Vagina (tissue), 2 donors: ENCODE measurements around the gene ARHGAP6. TPM values are rescaled to one million over a fixed set of nuclear protein-coding genes. Genes with fewer than 3 reads are reported as not detected.

Experiments
- DNase-seq, 2 donors: peaks; one replicate each; pipeline ENCODE4 v3.0.0-alpha.2; 2017; ENCODE audit errors: extremely low spot score in 2 of 2
- H3K27ac ChIP-seq: fragments of 200-600 bp; sonication (generic); one replicate; pipeline ENCODE4 v1.5.1; 2019
- H3K27me3 ChIP-seq: fragments of 200-600 bp; sonication (generic); one replicate; pipeline ENCODE4 v1.5.1; 2019
- H3K36me3 ChIP-seq, 2 donors: fragments of 200-600 bp; sonication (generic); one replicate each; pipeline ENCODE4 v1.5.1; 2017 to 2019
- H3K4me1 ChIP-seq: fragments of 200-600 bp; sonication (generic); one replicate; pipeline ENCODE4 v1.5.1; 2019
- H3K4me3 ChIP-seq, 2 donors: fragments of 200-600 bp; sonication (generic); 1 replicate in 1 of 2; 2 replicates in 1 of 2; pipeline ENCODE4 v1.5.1; 2016 to 2019
- H3K9me3 ChIP-seq: fragments of 200-600 bp; sonication (generic); one replicate; pipeline ENCODE4 v1.5.1; 2019
- POLR2A ChIP-seq, 2 donors: fragments of 450-650 bp; IDR thresholded peaks; one replicate each; pipeline ENCODE4 v1.6.1; 2017; ENCODE audit warnings: antibody characterized with exemption in 2 of 2, mild to moderate bottlenecking in 2 of 2, moderate library complexity in 2 of 2
- POLR2AphosphoS5 ChIP-seq, 2 donors: sonication (generic); formaldehyde crosslinking; IDR thresholded peaks; one replicate each; pipeline ENCODE4 v1.9.0; 2017; ENCODE audit warnings: antibody characterized with exemption in 2 of 2, mild to moderate bottlenecking in 2 of 2, low read depth in 1 of 2; ENCODE audit not compliant: insufficient read depth in 1 of 2
- intact Hi-C: fragments of 100-400 bp; cut with DNase I; formaldehyde crosslinking; loops from one replicate; pipeline ENCODE4 v1.15.1; 2023
- total RNA-seq: library from RNA; depleted of rRNA; stranded (reverse); fragments of >200 nt; gene quantifications from one replicate; pipeline ENCODE4 v1.2.3, GENCODE V29; 2016
- TF ChIP-seq, protein P1 (sequence below), 3 experiments: fragments of 450-650 bp in 2 of 3; fragments of 200-600 bp in 1 of 3; sonication (generic) in 1 of 3; IDR thresholded peaks; one replicate each; pipeline ENCODE4 v1.5.1; 2017 to 2019; ENCODE audit warnings: antibody characterized with exemption in 3 of 3, mild to moderate bottlenecking in 2 of 3, moderate library complexity in 2 of 3

The ARHGAP6 gene
- total RNA-seq, 1 donor from 2014 or later: 15.7 TPM

DNA sequence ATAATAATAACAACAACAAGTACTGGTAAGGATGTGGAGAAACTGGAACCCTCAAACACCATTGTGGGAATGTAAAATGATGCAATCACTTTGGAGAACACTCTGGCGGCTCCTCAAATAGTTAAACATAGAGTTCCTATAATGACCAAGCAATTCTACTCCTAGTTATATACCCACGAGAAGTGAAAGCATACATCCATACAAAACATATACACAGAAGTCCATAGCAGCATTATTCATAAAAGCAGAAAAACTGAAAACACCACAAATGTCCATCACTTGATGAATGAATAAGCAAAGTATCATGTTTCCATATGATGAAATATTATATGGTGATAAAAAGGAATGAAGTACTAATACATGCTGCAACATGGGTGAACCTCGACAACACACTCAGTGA lies 255.8 kb downstream of the ARHGAP6 start:
- H3K27ac ChIP-seq: no peak overlapping the region
- H3K4me3 ChIP-seq: no peak overlapping the region
- TF ChIP-seq, protein P1, sequence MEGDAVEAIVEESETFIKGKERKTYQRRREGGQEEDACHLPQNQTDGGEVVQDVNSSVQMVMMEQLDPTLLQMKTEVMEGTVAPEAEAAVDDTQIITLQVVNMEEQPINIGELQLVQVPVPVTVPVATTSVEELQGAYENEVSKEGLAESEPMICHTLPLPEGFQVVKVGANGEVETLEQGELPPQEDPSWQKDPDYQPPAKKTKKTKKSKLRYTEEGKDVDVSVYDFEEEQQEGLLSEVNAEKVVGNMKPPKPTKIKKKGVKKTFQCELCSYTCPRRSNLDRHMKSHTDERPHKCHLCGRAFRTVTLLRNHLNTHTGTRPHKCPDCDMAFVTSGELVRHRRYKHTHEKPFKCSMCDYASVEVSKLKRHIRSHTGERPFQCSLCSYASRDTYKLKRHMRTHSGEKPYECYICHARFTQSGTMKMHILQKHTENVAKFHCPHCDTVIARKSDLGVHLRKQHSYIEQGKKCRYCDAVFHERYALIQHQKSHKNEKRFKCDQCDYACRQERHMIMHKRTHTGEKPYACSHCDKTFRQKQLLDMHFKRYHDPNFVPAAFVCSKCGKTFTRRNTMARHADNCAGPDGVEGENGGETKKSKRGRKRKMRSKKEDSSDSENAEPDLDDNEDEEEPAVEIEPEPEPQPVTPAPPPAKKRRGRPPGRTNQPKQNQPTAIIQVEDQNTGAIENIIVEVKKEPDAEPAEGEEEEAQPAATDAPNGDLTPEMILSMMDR (IDR thresholded peaks at IDR 0.05): no peak
- TF ChIP-seq POLR2AphosphoS5 (IDR thresholded peaks at IDR 0.05; ENCODE audit: insufficient read depth in 1 of 2, low read depth in 1 of 2) (no peak), POLR2A (IDR thresholded peaks at IDR 0.05) (no peak)
- intact Hi-C loops: no loop called here
- no peaks in the 10 kb centered on the region for H3K9me3 ChIP-seq
- H3K4me1 ChIP-seq: no peaks in the 10 kb centered on the region
- H3K36me3 ChIP-seq: no peaks in the 10 kb centered on the region
- H3K27me3 ChIP-seq: no peaks in the 10 kb centered on the region
- DNase-seq: no peak

- Histone ChIP-seq H3K4me1 (no peaks in the 10 kb centered on the region), H3K36me3 (no peaks in the 10 kb centered on the region), H3K27ac (no peak overlapping the region), H3K27me3 (no peaks in the 10 kb centered on the region), H3K4me3 (no peak overlapping the region), H3K9me3 (no peaks in the 10 kb centered on the region)
- no peak for DNase-seq
- TF ChIP-seq POLR2AphosphoS5 (IDR thresholded peaks at IDR 0.05; ENCODE audit: insufficient read depth in 1 of 2, low read depth in 1 of 2) (no peak), POLR2A (IDR thresholded peaks at IDR 0.05) (no peak)
- TF ChIP-seq, protein P1 (IDR thresholded peaks at IDR 0.05): no peak
- intact Hi-C loops: no loop called here
These were observed 256.9 kb downstream of the ARHGAP6 start for GRCh38 chrX:11408783-11409182.

DNA sequence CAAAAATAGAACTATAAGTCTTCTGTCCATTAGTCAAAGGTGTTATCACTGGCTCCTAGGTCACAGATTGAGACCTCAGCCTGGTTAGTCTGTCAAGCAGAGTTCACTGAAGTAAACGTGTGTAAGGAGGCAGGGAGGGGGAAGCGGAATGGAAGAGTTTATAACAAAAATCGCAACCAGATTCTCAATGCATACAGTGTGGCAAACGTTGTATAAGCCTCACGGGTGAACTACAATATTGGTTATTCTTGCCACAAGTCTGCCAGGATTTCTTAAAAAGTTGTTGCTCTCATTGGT lies 257.7 kb downstream of the ARHGAP6 start:
- no peaks in the 10 kb centered on the region for H3K4me1 ChIP-seq
- no peaks in the 10 kb centered on the region for H3K36me3 ChIP-seq
- no peaks in the 10 kb centered on the region for H3K9me3 ChIP-seq
- no peak overlapping the region for H3K27ac ChIP-seq
- no peak for DNase-seq
- no peak overlapping the region for H3K4me3 ChIP-seq
- intact Hi-C loops: no loop called here
- H3K27me3 ChIP-seq: no peaks in the 10 kb centered on the region
- TF ChIP-seq, protein P1 (IDR thresholded peaks at IDR 0.05): no peak
- no peak for TF ChIP-seq POLR2AphosphoS5 (IDR thresholded peaks at IDR 0.05; ENCODE audit: insufficient read depth in 1 of 2, low read depth in 1 of 2)
- TF ChIP-seq POLR2A (IDR thresholded peaks at IDR 0.05): no peak

GRCh38 chrX:11407331-11408108 lies 258.2 kb downstream of the ARHGAP6 start:
- intact Hi-C loops: no loop called here
- Histone ChIP-seq H3K9me3 (no peaks in the 10 kb centered on the region), H3K27ac (no peak overlapping the region)

More at GRCh38 chrX:11407331-11408108, 258.2 kb downstream of the ARHGAP6 start:
- Histone ChIP-seq H3K4me1 (no peaks in the 10 kb centered on the region), H3K27me3 (no peaks in the 10 kb centered on the region), H3K4me3 (no peak overlapping the region), H3K36me3 (no peaks in the 10 kb centered on the region)
- no peak for TF ChIP-seq POLR2AphosphoS5 (IDR thresholded peaks at IDR 0.05; ENCODE audit: insufficient read depth in 1 of 2, low read depth in 1 of 2)
- TF ChIP-seq, protein P1 (IDR thresholded peaks at IDR 0.05): no peak
- no peak for TF ChIP-seq POLR2A (IDR thresholded peaks at IDR 0.05)
- DNase-seq: no peak
